SK-N-SH treated with all-trans-retinoic acid at 6 μM for 48 hours (cell line): Measurements from ENCODE around the gene TOMM40L.

Experiments used
- CREB5 ChIP-seq: fragments of 250-450 bp; sonication (Bioruptor Pico); IDR thresholded peaks from 2 replicates; pipeline ENCODE4 v1.5.1; 2020; ENCODE audit warnings: low read depth, mild to moderate bottlenecking, moderate library complexity
- CSRNP3 ChIP-seq: fragments of 250-450 bp; sonication (Bioruptor Pico); IDR thresholded peaks from 2 replicates; pipeline ENCODE4 v1.5.1; 2021; ENCODE audit warnings: mild to moderate bottlenecking, moderate library complexity
- ISL1 ChIP-seq: fragments of 250-450 bp; sonication (Bioruptor Pico); IDR thresholded peaks from 2 replicates; pipeline ENCODE4 v2.1.2; 2022; ENCODE audit warnings: mild to moderate bottlenecking, moderate library complexity
- OSR1 ChIP-seq: fragments of 250-450 bp; sonication (Bioruptor Pico); IDR thresholded peaks from 2 replicates; pipeline ENCODE4 v1.8.0; 2022; ENCODE audit warnings: moderate library complexity, mild to moderate bottlenecking, inconsistent platforms
- PATZ1 ChIP-seq: fragments of 250-450 bp; sonication (Bioruptor Pico); IDR thresholded peaks from 2 replicates; pipeline ENCODE4 v1.8.0; 2020; ENCODE audit warnings: mild to moderate bottlenecking, moderate library complexity, borderline replicate concordance
- PPARA ChIP-seq: fragments of 250-450 bp; sonication (Bioruptor Pico); IDR thresholded peaks from 2 replicates; pipeline ENCODE4 v1.5.0; 2020; ENCODE audit warnings: mild to moderate bottlenecking, borderline replicate concordance
- RARB ChIP-seq: fragments of 250-450 bp; sonication (Bioruptor Pico); IDR thresholded peaks from 2 replicates; pipeline ENCODE4 v1.8.0; 2021; ENCODE audit warnings: mild to moderate bottlenecking, moderate library complexity
- TCF4 ChIP-seq: fragments of 250-450 bp; sonication (Bioruptor Pico); IDR thresholded peaks from 2 replicates; pipeline ENCODE4 v1.8.0; 2021; ENCODE audit warnings: mild to moderate bottlenecking, moderate library complexity, borderline replicate concordance
- TOX ChIP-seq: fragments of 250-450 bp; sonication (Bioruptor Pico); IDR thresholded peaks from 2 replicates; pipeline ENCODE4 v1.8.0; 2021; ENCODE audit warnings: mild to moderate bottlenecking, moderate library complexity, borderline replicate concordance
- ZC3H10 ChIP-seq: fragments of 250-450 bp; sonication (Bioruptor Pico); IDR thresholded peaks from 2 replicates; pipeline ENCODE4 v1.5.1; 2021; ENCODE audit warnings: mild to moderate bottlenecking, moderate library complexity
- ZFP3 ChIP-seq: fragments of 250-450 bp; sonication (Bioruptor Pico); IDR thresholded peaks from 2 replicates; pipeline ENCODE4 v1.5.0; 2020; ENCODE audit warnings: mild to moderate bottlenecking, moderate library complexity
- ZFP30 ChIP-seq: fragments of 450-650 bp; formaldehyde crosslinking; IDR thresholded peaks from 2 replicates; pipeline ENCODE4 v1.5.0; 2022; ENCODE audit warnings: mild to moderate bottlenecking, moderate library complexity
- ZNF565 ChIP-seq: fragments of 450-650 bp; formaldehyde crosslinking; conservative IDR thresholded peaks from 2 replicates; pipeline ENCODE4 v1.5.0; 2020; ENCODE audit warnings: low read depth, mild to moderate bottlenecking, moderate library complexity
- ZNF70 ChIP-seq: fragments of 450-650 bp; formaldehyde crosslinking; IDR thresholded peaks from 2 replicates; pipeline ENCODE4 v1.5.0; 2020; ENCODE audit warnings: mild to moderate bottlenecking, moderate library complexity

- TF ChIP-seq TOX (CRISPR knock-in tag) (no peak), TCF4 (CRISPR knock-in tag) (no peak), ZNF70 (CRISPR knock-in tag) (no peak), CSRNP3 (CRISPR knock-in tag) (no peak), ZFP30 (CRISPR knock-in tag) (no peak), PATZ1 (CRISPR knock-in tag) (no peak), CREB5 (CRISPR knock-in tag) (no peak), OSR1 (no peak), ISL1 (CRISPR knock-in tag) (no peak), PPARA (CRISPR knock-in tag) (no peak), RARB (CRISPR knock-in tag) (no peak), ZFP3 (CRISPR knock-in tag) (no peak), ZC3H10 (CRISPR knock-in tag) (no peak), ZNF565 (no peak)
Measured at GRCh38 chr1:161179698-161180097, 46.2 kb upstream of the TOMM40L start.
